Activated CD4-positive, alpha-beta T cell treated with anti-CD3 and anti-CD28 coated beads for 24 hours (primary cell): Measurements from ENCODE around the gene BTD.

Experiments
- DNase-seq, 2 donors: peaks; one replicate each; pipeline ENCODE4 v3.0.0-alpha.2; 2020; ENCODE audit warnings: low read depth in 2 of 2

Gene BTD

GRCh38 chr3:15665510-15666150 is 64.1 kb downstream of the BTD start:
- DNase-seq, result no peak

DNA sequence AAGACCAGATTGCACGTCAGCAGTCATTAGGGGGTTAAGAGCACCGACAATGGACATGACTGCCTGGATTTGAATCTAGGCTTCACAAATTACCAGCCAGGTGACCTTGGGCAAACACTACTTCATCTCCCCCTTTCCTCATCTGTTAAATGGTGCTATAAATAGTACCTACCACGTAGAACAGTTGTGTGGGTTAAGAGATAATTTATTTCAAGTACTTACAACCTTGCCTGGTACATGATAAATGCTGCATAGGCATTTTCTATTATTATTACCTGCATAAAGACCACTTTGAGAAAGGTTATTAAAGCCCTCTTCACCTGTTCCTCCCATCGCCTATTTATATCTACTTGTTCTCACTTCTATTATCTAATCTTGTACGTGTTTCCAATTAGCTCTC is 64.7 kb downstream of the BTD start:
- DNase-seq, result no peak

DNA sequence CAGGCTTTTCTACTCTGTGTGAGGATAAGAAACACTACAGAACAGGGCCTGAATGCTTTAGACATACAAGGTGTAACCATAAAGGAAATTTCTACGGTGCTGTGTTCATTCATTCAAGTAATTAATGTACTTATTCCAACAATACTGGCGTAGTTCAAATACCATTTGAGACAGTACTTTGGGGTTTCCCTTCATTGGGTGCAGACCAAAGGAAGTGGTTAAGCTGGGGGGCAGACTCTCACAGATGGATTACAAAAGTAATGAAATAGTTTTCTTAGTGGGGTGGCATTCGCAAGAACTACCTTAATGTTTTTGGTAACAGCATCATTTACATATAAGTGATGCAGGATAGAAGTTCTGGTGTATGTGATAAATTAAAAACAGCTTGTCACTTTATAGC is 65.9 kb downstream of the BTD start:
- no peak for DNase-seq

DNA sequence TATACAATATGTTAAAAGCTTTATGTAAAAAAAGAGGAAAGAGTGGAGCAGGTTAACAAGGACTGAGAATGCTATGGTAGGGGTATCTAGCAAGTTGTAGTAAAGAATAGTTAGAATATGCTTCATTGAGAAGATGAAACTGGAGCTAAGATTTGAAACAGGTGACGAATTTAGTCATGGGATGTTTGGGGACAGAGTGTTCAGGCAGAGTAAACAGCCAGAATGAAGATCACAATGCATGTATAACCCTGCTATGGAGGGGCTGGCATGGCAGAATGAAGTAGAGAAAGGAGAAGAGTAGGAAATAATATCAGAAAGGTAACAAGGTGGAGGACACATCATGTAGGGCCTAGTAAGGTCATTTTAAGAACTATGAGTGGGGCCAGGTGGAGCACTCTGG is 72.0 kb downstream of the BTD start:
- DNase-seq, result no peak

GRCh38 chr3:15676259-15676658 is 74.7 kb downstream of the BTD start:
- DNase-seq, result no peak

- no peak for DNase-seq
Observed at GRCh38 chr3:15679306-15679705, 77.8 kb downstream of the BTD start.

- no peak for DNase-seq
Observed at GRCh38 chr3:15681668-15682067, 80.1 kb downstream of the BTD start.

- no peak for DNase-seq
Observed at GRCh38 chr3:15682561-15683185, 81.1 kb downstream of the BTD start.

DNA sequence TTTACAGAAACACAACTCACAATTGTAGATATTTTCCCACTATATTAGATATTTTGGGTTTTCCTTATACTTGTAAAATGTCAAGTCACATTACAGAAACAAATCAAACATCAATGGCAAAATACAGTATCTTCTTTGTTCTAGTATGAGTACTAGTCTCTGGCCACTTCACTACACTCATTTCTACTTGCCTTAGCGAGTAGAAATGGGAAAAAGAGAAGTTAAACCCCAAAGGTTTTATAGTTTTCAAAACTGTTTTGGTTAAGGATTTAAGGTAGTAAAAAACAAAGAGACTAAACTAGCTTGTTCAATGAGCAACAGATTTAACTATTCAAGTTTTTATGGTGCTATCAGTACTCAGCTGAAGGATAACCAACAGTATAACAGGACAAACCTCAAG is 81.7 kb downstream of the BTD start:
- no peak for DNase-seq

DNA sequence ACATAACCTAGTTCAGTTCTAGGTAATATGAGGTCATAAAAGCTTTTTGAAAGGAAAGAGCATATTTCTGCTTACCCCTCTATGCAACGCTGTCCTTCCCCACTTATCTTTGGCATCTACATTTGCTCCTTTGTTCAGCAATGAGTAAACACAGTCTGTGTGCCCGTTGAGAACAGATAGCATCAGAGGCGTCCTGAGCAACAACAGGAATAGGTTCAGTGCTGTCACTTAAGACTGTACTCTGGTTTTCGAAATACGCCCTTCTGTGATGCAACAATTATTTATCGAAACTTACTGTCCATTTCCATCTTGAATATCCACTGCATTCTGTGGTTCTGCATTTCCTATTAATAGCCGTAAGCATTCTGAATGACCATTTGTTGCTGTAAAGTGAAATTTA is 84.4 kb downstream of the BTD start:
- DNase-seq, result no peak

DNA sequence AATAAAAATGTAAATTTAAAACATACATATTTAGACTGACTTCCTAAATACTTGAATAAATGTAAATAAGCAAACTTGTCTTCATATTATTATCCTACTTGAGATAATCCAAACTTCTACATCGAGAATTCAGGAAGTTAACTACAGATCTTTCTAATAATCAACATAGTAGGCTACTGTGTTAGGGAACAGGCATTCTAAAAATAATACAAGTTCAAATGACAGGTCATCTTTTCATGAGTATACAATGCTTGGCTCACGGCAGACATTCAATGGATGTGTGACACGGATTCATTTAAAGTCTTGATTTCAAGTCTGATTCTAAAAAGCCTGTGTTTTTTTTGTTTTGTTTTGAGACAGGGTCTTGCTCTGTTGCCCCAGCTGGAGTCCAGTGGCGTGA is 88.7 kb downstream of the BTD start:
- DNase-seq, result no peak

DNA sequence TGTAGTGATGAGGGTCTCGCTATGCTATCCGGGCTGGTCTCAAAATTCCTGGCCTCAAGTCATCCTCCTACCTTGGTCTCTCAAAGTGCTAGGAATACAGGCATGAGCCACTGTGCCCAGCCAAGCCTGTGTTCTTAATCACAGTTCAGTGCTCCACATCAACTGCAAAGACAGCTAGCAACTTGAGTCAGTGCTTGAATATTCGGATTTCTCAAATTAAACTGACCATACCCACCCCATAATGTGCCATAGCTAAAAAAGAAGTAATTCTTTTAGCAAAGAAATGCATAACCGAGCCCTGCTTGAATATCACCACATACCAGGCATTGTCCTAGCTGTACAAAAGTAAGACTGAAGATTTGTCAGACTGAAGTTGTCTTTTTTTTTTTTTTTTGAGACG is 89.2 kb downstream of the BTD start:
- DNase-seq, result no peak

DNA sequence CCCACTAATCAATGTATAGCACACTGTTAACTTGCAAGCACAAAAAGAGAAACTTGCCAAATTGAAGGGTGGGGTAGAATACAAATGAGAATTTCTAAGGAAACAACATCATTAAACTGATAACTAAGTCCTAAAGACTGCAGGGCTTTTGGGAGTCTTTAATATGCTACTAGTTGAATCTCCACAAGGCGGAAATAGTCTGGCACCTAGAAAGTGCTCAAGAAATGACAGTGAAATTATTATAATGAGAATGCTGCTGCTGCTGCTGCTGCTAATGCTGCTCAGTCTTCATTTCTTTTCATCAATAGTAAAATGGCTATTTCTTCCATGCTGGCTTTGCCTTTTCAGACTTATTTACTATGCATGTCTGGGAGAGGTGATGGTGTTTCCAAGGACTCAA is 91.8 kb downstream of the BTD start:
- DNase-seq, result no peak

DNA sequence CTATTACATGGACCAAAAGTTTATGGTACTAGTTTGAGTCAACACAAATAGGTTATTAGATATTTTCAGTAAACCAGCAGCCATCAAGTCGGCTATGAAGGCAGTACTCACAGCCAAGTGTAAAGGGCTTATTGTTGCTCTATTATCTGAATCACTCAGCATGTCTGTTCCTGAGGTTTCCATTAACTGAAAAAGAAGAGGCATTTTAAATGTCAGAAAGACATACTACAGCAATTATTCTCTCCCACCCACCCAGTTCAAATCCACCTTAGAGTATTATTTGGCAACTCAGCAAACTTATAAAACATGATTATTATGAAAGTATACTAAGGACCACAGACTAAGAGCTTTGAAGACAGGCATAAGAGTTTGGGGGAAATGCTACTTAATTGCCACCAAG is 93.1 kb downstream of the BTD start:
- no peak for DNase-seq
